Epithelial cell of proximal tubule (primary cell): ENCODE results near the gene DKK2. TPM values are rescaled to one million over a fixed set of nuclear protein-coding genes. Genes with fewer than 3 reads are reported as not detected.
A peak's percentile ranks its signal among the peaks of the same experiment; 100 is the strongest.

ENCODE experiments used
- DNase-seq: peaks from one replicate; pipeline ENCODE4 v3.0.0-alpha.2; 2011; ENCODE audit warnings: low read depth
- H3K4me3 ChIP-seq: 2 replicates; pipeline ENCODE4 v1.5.1; 2011; ENCODE audit warnings: low read depth, mild to moderate bottlenecking, low read length
- CTCF ChIP-seq: conservative IDR thresholded peaks from 2 replicates; pipeline ENCODE4 v1.5.1; 2012; ENCODE audit warnings: low read depth, mild to moderate bottlenecking, low read length
- total RNA-seq: library from RNA; depleted of rRNA; stranded (reverse); fragments of >200 nt; gene quantifications from 2 replicates; pipeline ENCODE4 v1.2.3, GENCODE V29; 2015

DKK2 gene, protein sequence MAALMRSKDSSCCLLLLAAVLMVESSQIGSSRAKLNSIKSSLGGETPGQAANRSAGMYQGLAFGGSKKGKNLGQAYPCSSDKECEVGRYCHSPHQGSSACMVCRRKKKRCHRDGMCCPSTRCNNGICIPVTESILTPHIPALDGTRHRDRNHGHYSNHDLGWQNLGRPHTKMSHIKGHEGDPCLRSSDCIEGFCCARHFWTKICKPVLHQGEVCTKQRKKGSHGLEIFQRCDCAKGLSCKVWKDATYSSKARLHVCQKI
- total RNA-seq, result 0.40 and 0.94 TPM in 2 replicates

- DNase-seq, result no peak
- H3K4me3 ChIP-seq, result peak within 1 kb of the TSS; percentile 48
Observed at GRCh38 chr4:107035819-107036583, at the start of gene DKK2. DKK2 (minus strand) TSS chr4:107036313; CDS start chr4:107035591, 722 bp downstream.

DNA sequence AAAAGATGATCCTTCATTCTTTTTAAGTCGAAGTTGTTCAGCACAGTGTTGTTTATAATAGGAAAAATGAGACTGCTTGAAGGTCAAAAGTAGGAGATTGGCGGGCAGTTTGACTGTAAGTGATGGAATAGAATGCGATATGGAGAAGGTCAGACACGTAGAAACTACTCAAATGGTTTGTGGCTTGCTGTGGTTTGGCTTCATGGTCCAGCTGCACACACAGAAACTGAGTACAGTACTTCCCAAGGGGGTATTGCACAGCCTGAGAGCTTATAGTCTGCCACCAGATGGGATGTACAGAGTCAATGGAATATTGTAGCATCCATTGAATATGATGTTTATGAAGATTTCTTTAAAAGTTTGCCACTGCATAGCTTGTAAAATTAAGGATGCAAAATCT lies 41.1 kb upstream of the DKK2 start:
- TF ChIP-seq CTCF, result no peak
- H3K4me3 ChIP-seq, result no peak overlapping the region
- DNase-seq, result no peak

More at GRCh38 chr4:107035819-107036583, at the start of gene DKK2:
- TF ChIP-seq CTCF, result no peak

GRCh38 chr4:107072836-107073736 lies 37.0 kb upstream of the DKK2 start:
- no peak for TF ChIP-seq CTCF
- DNase-seq, result no peak
- no peak overlapping the region for H3K4me3 ChIP-seq

GRCh38 chr4:107071108-107071507 lies 35.0 kb upstream of the DKK2 start:
- no peak overlapping the region for H3K4me3 ChIP-seq
- DNase-seq, result no peak
- TF ChIP-seq CTCF, result no peak

DNA sequence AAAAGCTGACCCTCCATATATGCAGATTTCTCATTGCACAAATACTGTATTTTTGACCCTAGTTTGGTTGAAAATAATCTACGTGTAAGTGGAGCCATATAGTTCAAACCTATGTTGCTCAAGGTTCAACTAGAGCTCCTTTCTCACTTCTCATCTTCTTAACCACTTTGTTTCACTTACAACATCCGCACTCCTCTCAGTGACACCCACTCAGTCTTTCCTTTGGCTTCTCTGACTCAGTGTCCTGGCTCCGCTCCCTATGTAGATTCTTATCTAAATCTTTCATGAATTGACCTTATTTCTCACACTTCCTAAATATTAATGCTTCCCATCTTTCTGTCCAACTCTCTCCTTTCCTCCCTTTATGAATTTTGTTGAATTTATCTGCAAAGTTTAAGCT lies 32.9 kb upstream of the DKK2 start:
- H3K4me3 ChIP-seq, result no peak overlapping the region
- DNase-seq, result no peak
- no peak for TF ChIP-seq CTCF

GRCh38 chr4:107068116-107068515 lies 32.0 kb upstream of the DKK2 start:
- no peak for DNase-seq
- no peak for TF ChIP-seq CTCF

More at GRCh38 chr4:107068116-107068515, 32.0 kb upstream of the DKK2 start:
- H3K4me3 ChIP-seq, result no peak overlapping the region
